ENCODE data around the gene CDK9. TPM values are rescaled to one million over a fixed set of nuclear protein-coding genes. Genes with fewer than 3 reads are reported as not detected.
A peak's percentile ranks its signal among the peaks of the same experiment; 100 is the strongest.

CDK9 gene
- total RNA-seq, 1 donor: 51.5 TPM

DNA sequence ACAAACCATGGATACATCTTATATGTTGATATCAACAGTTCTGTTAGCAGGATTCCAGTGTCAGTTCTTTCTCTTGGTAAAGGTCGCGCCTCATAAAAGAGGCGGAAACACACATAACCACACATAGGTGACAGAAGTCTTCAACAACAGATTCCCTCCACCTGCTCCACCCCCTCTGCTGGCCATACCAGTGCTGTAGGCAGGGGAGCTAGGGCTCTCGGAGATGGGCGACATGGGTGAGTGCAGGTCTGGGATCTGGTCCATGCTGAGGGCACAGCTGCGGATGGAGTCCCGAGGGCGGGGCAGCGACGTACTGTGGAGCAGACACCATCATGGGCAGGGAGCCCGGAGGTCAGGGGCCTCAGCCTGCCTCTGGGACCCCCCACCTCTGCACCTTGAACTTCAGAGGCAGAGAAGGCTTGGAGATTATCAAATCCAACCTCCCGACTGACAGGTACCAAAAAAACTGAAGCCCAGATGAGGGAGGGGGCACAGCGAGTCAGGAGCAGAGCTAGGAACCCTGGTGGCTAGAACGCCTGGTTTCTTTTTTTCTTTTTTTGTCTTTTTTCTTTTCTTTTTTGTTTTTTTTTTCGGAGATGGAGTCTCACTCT is 38.8 kb upstream of the CDK9 start:
- H3K4me3 ChIP-seq (ENCODE audit: low read depth, low read length): no peak overlapping the region
- TF ChIP-seq, protein P1, sequence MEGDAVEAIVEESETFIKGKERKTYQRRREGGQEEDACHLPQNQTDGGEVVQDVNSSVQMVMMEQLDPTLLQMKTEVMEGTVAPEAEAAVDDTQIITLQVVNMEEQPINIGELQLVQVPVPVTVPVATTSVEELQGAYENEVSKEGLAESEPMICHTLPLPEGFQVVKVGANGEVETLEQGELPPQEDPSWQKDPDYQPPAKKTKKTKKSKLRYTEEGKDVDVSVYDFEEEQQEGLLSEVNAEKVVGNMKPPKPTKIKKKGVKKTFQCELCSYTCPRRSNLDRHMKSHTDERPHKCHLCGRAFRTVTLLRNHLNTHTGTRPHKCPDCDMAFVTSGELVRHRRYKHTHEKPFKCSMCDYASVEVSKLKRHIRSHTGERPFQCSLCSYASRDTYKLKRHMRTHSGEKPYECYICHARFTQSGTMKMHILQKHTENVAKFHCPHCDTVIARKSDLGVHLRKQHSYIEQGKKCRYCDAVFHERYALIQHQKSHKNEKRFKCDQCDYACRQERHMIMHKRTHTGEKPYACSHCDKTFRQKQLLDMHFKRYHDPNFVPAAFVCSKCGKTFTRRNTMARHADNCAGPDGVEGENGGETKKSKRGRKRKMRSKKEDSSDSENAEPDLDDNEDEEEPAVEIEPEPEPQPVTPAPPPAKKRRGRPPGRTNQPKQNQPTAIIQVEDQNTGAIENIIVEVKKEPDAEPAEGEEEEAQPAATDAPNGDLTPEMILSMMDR (IDR thresholded peaks at IDR 0.05; ENCODE audit: insufficient read depth, low read length): no peak
- no peak for DNase-seq (ENCODE audit: low read depth)

DNA sequence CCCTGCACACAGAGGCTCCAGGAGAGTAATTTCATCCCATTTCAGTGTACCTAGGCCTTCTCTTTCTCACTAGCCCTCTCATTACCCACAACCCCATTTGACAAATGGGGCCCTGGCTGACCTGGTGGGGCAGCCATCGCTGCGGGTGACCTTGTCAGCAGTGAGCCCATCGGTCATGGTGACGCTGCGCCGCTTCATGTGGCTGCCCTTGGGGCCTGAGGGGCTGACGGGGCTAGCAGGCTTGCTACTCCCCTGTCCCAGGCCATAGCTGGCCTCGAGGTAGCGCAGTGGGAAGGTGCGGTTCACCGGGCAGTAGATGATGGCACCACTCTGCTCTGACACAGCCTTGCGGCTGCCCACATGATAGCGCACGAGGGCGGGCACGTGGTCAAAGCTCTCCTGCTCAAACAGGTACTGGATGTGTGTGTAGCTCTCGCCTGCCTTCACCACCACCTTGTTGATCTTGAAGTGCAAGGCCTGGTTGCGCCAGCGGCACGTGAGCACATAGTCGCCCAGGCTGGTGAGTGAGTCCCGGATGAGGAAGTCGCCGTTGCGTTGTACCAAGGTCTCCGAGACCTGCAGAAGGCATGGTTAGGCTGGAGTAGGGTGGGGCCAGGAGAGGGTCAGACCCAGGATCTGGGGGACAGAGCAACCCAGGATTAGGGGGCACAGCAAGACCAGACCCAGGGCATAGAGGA is 36.6 kb upstream of the CDK9 start:
- no peak overlapping the region for H3K4me3 ChIP-seq (ENCODE audit: low read depth, low read length)
- TF ChIP-seq, protein P1 (IDR thresholded peaks at IDR 0.05; ENCODE audit: insufficient read depth, low read length): no peak
- no peak for DNase-seq (ENCODE audit: low read depth)

DNA sequence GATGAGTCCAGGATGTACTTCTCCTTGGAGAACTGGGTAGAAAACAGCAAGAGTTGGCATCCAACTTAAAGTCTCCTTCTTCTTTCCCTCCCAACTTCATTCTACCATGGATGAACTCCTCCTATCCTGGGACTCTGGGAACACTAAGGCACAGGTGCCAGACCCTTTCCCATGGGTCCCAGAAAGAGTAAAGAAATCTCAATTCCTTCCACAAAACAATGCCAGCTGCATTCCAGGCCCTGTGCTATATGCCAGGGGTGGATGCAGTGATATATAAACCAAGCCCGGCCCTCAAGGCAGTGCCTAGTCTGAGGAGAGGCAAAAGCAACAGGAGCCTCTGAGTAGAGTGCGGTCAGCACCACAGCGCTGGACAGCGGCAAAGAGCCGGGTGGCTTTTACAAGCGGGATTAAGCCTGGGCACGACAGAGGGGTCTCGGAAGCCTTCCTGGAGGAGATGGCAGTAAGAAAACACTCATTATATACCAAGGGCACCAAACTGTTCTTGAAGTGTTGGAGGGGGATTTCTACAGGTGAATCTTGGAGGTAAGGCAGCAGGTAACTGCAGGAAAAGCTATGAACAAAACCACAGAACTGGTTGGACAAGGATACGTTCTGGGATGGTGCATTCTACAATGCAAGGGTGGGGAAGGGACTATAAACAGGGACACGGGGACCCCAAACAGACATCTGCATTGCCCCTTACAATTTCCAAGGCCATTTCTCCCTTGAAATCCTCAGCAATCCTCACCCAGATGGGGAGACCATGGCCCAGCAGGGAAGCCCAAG is 34.4 kb upstream of the CDK9 start:
- no peak overlapping the region for H3K4me3 ChIP-seq (ENCODE audit: low read depth, low read length)
- TF ChIP-seq, protein P1 (IDR thresholded peaks at IDR 0.05; ENCODE audit: insufficient read depth, low read length): no peak
- DNase-seq (ENCODE audit: low read depth): peak; percentile 35

DNA sequence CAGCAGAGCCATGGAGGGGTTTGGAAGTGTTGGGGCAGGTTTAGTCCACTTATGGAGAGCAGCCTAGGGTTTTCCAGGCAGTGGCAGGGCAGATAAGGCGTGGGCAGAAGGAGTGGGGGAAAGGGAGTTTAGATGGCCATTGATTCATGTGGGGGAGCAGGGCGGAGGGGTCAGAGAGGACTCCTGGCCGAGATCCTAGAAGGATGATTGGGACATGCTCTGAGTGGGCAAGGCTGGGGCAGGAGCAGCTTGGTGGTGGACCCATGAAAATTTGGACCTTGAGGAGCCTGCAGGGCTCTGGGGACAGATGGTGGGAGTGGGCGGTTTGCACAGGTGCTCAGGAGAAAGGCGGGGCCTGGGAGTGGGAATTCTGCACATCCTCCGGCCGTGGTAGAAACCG is 32.7 kb upstream of the CDK9 start:
- DNase-seq (ENCODE audit: low read depth): no peak
- TF ChIP-seq, protein P1 (IDR thresholded peaks at IDR 0.05; ENCODE audit: insufficient read depth, low read length): no peak
- no peak overlapping the region for H3K4me3 ChIP-seq (ENCODE audit: low read depth, low read length)

- H3K4me3 ChIP-seq (ENCODE audit: low read depth, low read length): no peak overlapping the region
- TF ChIP-seq, protein P1 (IDR thresholded peaks at IDR 0.05; ENCODE audit: insufficient read depth, low read length): no peak
- DNase-seq (ENCODE audit: low read depth): no peak
Observed at GRCh38 chr9:127753622-127754021, 32.2 kb upstream of the CDK9 start.

GRCh38 chr9:127754099-127755060 is 31.5 kb upstream of the CDK9 start:
- no peak for DNase-seq (ENCODE audit: low read depth)
- TF ChIP-seq, protein P1 (IDR thresholded peaks at IDR 0.05; ENCODE audit: insufficient read depth, low read length): no peak
- H3K4me3 ChIP-seq (ENCODE audit: low read depth, low read length): no peak overlapping the region

All from fibroblast of the aortic adventitia (primary cell).